ENCODE data around the gene C8G. TPM values are rescaled to one million over a fixed set of nuclear protein-coding genes. Genes with fewer than 3 reads are reported as not detected.

C8G gene
- polyA plus RNA-seq, 3 donors: 0.83 to 1.3 (median 1.2) TPM

DNA sequence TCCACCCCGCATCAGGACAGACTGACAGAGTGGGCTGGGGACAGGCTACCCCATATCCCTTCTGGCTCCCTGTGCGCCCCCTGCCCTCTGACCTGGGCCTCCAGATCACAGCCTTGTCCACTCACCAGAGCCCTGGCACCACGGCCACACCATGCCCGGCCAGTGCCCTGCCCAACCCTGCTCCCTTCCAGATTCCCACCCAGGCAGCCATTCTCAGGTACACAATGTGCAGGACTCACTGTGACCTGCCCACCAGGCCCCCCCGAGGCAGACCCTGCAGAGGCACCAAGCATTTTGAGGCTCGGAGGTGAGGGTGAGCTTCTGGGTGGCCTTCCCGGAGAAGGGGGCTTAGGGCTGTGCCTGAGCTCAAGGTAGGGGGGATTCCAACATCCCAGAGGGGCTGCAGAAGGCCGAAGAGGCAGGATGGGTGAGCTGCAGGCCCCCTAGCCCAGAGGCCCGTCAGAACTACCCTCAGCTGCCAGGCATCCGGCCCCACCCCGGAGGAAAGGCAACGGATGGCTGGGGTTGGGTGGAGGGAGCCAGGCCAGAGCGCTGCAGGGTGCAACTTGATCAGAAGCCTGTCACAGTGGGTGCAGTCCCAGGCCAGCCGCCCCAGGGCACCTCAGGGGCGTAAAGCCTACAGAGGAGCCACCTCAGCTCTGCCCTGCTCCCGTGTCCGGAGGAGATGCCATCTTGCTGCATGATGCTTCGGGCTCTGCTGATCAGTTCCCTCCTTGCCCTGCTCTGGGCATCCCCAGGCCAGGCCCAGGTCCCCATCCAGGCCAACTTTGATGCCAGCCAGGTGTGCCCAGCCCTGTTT, 37.4 kb downstream of the C8G start, which contains the start of gene LCNL1:
Gene LCNL1, plus strand, starts transcription at position 762 of the 820 bp plus-strand sequence. CDS start 594 bp downstream, outside the sequence.
- DNase-seq: no peak

DNA sequence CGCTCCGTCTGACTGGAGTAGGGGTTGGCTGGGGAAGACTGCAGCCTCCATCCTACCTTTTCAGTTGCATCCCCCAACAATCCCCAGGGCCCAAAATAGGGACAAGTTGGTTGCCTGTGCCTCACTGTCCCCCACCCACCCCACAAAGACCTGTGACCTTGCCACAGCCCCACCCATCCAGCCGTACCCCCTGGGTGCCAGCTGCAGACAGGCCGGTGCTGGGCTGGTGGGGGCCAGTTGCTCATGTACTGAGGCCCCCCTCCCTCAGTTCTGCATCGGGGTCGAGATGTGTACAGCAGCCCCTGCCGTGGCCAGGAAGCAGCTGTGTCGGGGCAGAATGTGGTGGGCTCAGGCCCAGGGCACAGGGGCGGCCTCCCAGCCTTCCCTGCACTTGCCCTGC, 38.1 kb downstream of the C8G start:
- no peak for DNase-seq

DNA sequence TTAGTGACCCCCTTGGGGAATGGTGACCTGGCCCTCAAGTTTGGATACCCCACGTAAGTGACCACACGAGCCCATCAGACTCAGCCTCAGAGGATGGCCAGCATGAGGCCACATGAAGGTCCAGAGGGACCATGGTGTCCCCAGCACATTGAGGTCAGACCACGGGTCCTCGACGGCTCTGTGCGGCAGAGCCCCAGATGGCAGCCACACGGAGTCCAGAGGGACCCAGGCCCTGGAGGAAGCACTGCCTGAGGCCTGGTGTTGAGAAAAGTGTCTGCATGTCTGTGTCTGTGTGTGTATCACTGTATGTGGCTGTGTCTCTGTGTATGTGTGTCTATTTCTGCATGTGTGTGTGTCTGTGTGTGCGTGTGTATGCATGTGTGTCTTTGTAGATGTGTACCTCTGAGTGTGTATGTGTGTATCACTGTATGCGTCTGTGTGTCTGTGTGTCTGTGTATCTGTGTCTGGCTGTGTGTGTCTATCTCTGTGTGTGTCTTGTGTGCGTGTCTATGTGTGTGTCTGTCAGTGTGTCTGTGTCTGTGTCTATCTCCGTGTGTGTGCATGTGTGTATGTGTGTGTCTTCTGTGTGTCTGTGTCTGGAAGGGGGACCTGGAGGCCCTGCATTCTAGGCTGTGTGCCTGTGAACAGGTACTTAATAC, 38.7 kb downstream of the C8G start:
- DNase-seq: no peak

DNA sequence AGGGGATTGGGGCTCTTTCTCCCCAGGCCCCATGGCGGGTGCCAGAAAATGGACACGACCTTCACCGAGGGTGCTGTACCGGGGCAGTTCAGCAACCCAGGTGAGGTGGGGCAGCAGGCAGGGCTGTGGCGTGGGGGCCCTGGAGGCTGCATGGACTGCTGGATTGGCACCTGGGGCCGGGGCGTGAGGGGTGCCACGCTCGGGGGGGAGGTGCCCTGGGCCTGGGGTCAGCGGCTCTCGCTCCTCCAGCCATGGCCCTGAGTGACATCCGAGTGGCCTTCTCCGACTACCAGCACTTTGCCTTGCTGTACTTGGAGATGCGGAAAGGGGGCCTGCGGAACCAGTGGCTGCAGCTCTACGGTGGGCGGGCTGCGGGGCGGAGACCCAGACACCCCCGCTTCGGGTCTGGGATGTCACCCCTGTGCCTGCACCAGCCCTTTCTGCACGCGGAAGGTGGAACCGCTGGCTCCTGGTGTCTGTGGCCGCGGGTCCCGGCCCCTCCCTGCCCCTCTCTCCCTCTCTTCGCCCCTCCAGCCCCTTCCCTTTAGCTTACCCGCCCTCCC, 39.5 kb downstream of the C8G start:
- DNase-seq: no peak

DNA sequence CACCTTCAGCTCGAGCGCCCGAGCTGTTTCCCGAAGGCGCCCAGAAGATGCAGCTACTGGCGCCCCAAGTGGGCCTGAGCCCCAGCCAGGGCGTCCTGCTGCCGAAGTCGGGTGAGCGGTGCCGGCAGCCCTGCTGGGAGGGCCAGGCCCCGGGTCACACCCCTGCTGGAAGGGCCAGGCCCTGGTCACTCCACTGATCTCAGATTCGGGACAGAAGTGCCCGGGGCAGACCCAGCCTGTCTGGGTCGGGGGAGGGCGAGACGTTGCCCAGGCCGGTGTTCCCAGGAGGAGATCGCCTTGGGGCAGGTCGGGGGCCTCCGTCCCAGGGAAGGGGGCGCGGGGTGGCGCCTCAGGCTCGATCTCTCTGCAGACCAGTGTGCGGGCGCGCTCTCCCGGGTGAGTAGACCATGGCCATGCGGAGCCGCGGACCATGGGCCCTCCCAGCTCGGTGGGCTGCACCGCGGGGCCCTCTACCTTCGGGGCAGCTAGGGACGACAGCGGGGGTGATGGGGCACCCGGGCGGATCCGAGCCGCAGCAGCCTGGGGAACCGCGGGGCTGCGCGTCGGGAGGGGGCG, 40.1 kb downstream of the C8G start:
- DNase-seq: no peak

DNA sequence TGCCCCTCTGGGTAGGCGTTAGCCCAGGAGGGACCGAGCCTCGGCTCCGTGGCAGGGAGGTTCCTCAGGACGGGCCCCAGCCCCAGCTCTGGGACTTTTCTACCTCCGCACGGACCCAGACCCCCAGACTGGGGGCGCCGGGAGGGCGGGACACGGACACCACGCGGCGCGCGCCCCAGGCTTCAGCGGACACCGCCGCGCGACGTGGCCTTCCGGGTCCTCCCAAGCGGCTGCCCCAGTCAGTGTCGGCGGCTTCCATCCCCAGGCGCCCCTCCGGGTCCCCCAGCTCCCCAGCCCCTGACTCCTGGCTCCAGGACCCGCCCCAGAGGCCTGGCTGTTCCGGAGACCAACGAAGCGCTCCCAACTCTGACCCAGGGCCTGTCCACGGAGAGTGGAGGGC, 40.8 kb downstream of the C8G start:
- no peak for DNase-seq

DNA sequence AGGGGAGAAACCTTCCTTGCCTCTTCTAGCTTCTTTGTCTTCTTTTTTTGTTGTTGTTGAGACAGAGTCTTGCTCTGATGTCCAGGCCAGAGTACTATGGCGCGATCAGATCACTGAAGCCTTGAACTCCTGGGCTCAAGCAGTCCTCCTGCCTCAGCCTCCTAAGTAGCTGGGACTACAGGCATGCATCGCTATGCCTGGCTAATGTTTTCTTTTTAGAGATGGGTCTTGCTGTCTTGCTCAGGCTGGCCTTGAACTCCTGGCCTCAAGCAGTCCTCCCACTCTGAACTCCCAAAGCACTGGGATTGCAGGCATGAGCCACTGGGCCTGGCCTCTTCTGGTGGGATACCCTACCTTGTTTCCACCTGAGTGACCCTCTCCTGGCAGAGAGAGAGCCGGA, 43.8 kb downstream of the C8G start:
- no peak for DNase-seq

DNA sequence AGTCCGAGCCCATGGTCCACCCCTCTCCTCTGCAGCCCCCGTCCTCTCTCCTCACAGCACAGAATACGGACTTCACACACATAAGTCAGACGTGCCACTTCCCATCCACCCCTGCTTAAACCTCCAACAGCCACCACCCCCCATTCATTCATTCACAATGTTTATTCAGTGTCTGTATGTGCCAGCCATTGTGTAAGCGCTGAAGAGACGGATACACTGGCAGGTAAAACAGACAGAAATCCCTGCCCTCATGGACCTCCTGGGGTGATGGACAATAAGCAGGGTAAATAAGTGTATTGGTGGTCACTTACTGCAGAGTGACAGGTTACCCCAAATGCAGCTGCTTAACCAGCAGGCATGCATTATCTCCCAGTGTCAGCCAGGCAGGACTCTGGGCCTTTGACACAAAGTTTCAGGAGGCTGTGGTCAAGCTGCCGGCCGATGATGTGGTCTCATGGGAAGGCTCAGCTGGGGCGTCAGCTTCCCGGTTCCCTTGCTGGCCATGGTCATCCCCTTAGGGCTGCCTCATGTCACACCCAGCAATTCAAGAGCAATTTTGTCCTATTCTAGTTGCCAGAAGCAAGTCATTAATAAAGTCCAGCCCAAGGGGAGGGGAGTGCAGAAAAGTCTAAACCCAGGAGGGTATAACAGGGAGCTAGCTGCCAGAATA, 45.3 kb downstream of the C8G start:
- no peak for DNase-seq

DNA sequence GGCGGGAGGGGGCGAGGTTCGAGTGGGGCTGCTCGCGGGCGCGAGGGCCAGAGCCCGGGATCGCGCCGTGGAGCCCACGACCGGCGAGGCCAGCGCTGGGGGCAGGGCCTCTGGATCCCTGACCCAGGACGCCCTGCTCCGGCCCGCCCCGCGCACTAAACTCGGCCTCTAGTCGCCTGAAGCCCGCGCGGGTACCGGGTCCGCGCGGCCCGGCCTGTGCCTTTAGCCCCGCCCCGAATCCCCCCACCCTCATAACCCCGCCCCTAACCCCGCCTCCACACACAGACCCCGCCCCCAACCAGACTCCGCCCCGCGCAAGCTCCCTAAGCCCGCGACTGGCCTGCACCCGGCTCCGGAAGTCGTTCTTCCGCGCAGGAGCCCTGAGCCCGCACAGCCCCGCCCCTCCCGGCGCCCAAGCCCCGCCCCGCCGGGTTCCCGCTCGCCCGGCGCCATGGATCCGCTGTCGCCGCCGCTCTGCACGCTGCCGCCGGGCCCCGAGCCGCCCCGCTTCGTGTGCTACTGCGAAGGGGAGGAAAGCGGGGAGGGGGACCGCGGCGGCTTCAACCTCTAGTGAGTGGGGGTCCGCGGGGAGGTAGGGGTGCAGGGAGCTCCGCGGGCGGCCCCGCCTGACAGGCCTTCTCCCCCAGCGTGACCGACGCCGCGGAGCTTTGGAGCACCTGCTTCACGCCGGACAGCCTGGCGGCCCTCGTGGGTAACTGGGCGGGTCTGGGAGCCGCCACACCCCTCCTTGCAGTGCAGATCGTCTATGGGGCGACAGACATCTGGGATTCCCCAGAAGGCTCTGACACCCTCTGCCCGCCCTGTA, 47.2 kb downstream of the C8G start, which contains the start of gene PAXX:
Gene PAXX, plus strand, starts transcription at position 430 of the 826 bp plus-strand sequence. Its CDS starts 22 bp downstream, at position 452.
- peak; percentile 85 for DNase-seq

DNA sequence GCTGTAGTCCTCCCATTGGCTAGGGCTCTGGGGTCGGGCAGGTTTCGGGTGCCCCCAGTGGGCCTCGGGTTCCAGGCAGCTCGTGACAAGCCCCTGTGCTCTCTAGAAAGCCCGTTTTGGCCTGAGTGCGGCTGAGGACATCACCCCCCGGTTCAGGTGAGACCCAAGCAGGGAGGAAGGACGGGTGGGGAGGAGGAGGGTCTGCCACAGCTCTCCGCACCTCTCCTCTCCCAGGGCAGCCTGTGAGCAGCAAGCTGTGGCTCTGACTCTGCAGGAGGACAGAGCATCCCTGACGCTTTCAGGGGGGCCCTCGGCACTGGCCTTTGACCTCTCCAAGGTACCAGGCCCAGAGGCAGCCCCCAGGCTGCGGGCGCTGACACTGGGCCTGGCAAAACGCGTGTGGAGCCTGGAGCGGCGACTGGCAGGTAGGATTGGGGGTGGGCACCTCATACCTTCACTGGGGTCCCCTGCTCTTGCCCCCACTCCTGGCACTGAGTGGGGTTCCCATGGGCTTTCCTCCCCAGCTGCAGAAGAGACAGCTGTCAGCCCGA, 47.9 kb downstream of the C8G start:
- no peak for DNase-seq

DNA sequence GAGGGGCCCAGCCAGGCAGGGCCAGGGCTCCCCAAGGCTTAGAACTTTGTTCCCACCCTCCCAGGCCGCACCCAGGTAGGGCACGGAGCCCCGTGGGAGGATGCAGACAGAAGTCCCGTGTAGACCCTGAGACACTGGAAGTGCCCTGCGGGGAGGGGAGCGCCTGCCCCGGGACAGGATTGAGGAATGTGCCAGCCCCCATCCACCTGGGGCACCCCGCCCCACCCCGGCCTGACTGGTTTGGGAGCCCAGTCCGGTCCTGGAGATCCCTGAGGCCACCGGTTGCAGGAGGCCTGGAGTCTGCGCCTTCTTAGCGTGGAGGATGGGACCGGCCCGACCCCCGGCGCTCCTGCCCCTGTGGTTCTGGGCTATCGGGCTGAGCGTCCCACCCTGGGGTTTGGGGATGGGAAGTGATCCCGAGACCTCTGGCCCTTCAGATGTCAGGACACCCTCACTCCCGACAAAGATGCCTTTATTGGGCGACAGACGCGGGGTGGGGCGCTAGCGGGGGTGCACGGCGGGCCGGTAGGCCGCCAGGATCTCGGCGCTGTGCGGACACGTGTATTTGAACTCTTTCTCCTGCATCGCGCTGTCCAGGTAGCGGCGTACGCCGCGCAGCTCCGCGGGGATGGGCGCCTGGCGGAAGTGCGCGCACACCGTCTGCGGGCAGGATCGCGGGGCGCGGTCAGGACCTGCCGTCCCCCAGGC, 49.3 kb downstream of the C8G start:
- DNase-seq: no peak

DNA sequence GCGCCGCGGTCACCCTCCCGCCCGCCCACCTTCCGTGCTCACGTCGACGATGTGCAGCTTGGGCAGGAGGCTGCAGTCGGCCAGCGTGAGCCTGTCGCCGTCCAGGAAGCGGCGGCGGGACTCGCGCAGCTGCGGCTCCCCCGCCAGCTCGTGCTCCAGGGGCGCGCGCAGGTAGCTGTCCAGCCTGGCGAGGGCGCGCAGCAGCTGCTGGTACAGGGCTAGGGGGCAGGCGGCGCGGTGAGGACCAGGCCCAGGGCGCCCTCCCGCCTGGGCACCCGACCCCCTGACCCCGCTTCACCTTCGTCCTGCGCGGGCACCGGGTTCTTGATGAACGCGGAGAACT, 49.8 kb downstream of the C8G start:
- DNase-seq: no peak

DNA sequence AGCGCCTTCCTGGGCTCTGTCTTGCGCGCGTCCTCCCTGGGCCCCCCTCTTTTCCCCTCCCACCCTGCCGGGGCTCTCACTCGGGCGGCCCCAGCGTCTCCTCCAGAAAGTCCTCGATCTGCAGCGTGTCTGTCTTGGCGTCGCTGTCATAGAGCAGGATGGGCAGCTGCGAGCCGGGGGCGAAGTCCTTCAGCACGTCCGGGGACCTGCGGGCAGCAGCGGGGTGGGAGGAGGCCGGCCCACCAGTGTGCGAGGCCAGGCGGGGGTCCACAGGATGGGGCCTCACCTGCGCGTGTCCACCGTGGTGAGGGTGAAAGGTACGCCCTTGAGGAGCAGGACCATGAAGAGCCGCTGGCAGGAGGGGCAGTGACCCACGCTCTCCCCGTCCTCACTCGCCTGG, 50.3 kb downstream of the C8G start:
- DNase-seq: no peak

DNA sequence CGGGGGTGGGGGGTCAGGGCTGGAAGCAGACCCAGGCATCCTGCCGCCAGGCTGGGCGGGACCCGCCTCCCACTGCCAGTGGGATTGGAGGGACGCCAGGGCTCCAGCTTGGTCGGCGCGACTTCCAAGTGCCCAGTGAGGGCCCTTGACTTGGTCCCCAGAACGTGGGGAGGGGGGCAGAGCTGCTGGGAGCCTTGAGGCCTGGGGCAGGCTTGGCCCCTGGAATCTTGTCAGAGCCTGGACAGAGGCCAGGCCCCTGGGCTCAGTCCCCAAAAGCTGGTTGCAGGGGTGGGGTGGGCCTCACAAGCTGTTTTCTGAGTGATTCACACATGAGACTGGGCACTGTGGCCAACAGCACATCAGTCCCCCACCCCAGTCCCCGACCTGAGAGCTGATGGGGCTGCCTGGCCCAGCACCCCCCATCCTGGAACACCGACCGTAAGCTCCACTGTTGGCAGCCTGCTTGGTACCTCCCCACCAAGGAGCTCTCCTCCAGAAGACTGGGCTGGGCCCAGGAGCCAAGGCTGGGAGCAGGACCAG, 50.8 kb downstream of the C8G start:
- DNase-seq: no peak

Other genes with a start within 250 kb of the C8G start
- gene DIPK1B, start 232.7 kb upstream of the C8G start, polyA plus RNA-seq (ENCODE audit: insufficient read length in 3 of 3): 10 to 100 TPM; 34.3 to 48.4 (median 48.0) TPM
- gene LCN10, start 202.3 kb upstream of the C8G start, polyA plus RNA-seq (ENCODE audit: insufficient read length in 3 of 3): 1 to 10 TPM; 1.3 to 2.8 (median 2.4) TPM
- not detected for gene LCN6, start 196.7 kb upstream of the C8G start, polyA plus RNA-seq (ENCODE audit: insufficient read length in 3 of 3)
- gene LCN8, start 187.0 kb upstream of the C8G start, polyA plus RNA-seq (ENCODE audit: insufficient read length in 3 of 3): under 1 TPM in 2 of 3 donors, not detected in 1; 0.06 to 0.25 TPM
- gene LCN15, start 180.7 kb upstream of the C8G start, polyA plus RNA-seq (ENCODE audit: insufficient read length in 3 of 3): under 1 TPM; 0.06 to 0.21 (median 0.15) TPM
- gene TMEM141, start 153.9 kb upstream of the C8G start, polyA plus RNA-seq (ENCODE audit: insufficient read length in 3 of 3): 10 to 100 TPM; 77.3 to 83.8 (median 78.0) TPM
- gene CCDC183, start 148.9 kb upstream of the C8G start, polyA plus RNA-seq (ENCODE audit: insufficient read length in 3 of 3): 1 to 10 TPM; 5.7 to 7.6 (median 7.2) TPM
- gene RABL6, start 137.3 kb upstream of the C8G start, polyA plus RNA-seq (ENCODE audit: insufficient read length in 3 of 3): 10 to 100 TPM; 66.7 to 81.4 (median 78.7) TPM
- 1 to 10 TPM; 1.5 to 1.7 (median 1.6) TPM for gene AJM1, start 102.8 kb upstream of the C8G start, polyA plus RNA-seq (ENCODE audit: insufficient read length in 3 of 3)
- gene PHPT1, start 95.8 kb upstream of the C8G start, polyA plus RNA-seq (ENCODE audit: insufficient read length in 3 of 3): 100 to 1,000 TPM in 2 of 3 donors, 10 to 100 TPM in 1; 82.5 to 120 (median 115) TPM
- gene MAMDC4, start 92.9 kb upstream of the C8G start, polyA plus RNA-seq (ENCODE audit: insufficient read length in 3 of 3): 10 to 100 TPM in 1 of 3 donors, 1 to 10 TPM in 2; 9.5 to 11.6 (median 10.0) TPM
- gene EDF1, start 78.9 kb upstream of the C8G start, polyA plus RNA-seq (ENCODE audit: insufficient read length in 3 of 3): 100 to 1,000 TPM; 342 to 449 (median 388) TPM
- 10 to 100 TPM; 15.3 to 17.4 (median 16.4) TPM for gene TRAF2, start 58.7 kb upstream of the C8G start, polyA plus RNA-seq (ENCODE audit: insufficient read length in 3 of 3)
- 10 to 100 TPM; 48.7 to 65.9 (median 64.8) TPM for gene FBXW5, start 505 bp upstream of the C8G start, polyA plus RNA-seq (ENCODE audit: insufficient read length in 3 of 3)
- gene LCN12, start 7.0 kb downstream of the C8G start, polyA plus RNA-seq (ENCODE audit: insufficient read length in 3 of 3): 10 to 100 TPM; 23.7 to 39.5 (median 37.3) TPM
- gene PTGDS, start 32.3 kb downstream of the C8G start, polyA plus RNA-seq (ENCODE audit: insufficient read length in 3 of 3): 10 to 100 TPM; 52.6 to 87.9 (median 87.8) TPM
- gene LCNL1, start 37.8 kb downstream of the C8G start, polyA plus RNA-seq (ENCODE audit: insufficient read length in 3 of 3): under 1 TPM; 0.18 to 0.38 (median 0.36) TPM
- 10 to 100 TPM; 33.4 to 40.8 (median 40.4) TPM for gene PAXX, start 47.2 kb downstream of the C8G start, polyA plus RNA-seq (ENCODE audit: insufficient read length in 3 of 3)
- gene CLIC3, start 51.3 kb downstream of the C8G start, polyA plus RNA-seq (ENCODE audit: insufficient read length in 3 of 3): under 1 TPM; 0.29 to 0.57 (median 0.47) TPM
- gene ABCA2, start 83.0 kb downstream of the C8G start, polyA plus RNA-seq (ENCODE audit: insufficient read length in 3 of 3): 10 to 100 TPM; 56.6 to 68.7 (median 63.6) TPM
- under 1 TPM in 1 of 3 donors, not detected in 2; 0.18 TPM for gene FUT7, start 86.8 kb downstream of the C8G start, polyA plus RNA-seq (ENCODE audit: insufficient read length in 3 of 3)
- 10 to 100 TPM; 28.3 to 38.5 (median 32.0) TPM for gene NPDC1, start 100.9 kb downstream of the C8G start, polyA plus RNA-seq (ENCODE audit: insufficient read length in 3 of 3)
- gene ENTPD2, start 108.8 kb downstream of the C8G start, polyA plus RNA-seq (ENCODE audit: insufficient read length in 3 of 3): 1 to 10 TPM; 5.5 to 7.4 (median 7.3) TPM
- gene SAPCD2, start 125.3 kb downstream of the C8G start, polyA plus RNA-seq (ENCODE audit: insufficient read length in 3 of 3): 10 to 100 TPM in 1 of 3 donors, 1 to 10 TPM in 2; 8.0 to 10.4 (median 10.0) TPM
- 1 to 10 TPM; 5.4 to 8.6 (median 6.3) TPM for gene UAP1L1, start 132.3 kb downstream of the C8G start, polyA plus RNA-seq (ENCODE audit: insufficient read length in 3 of 3)
- 10 to 100 TPM; 56.7 to 71.5 (median 64.7) TPM for gene MAN1B1, start 141.7 kb downstream of the C8G start, polyA plus RNA-seq (ENCODE audit: insufficient read length in 3 of 3)
- gene DPP7, start 169.5 kb downstream of the C8G start, polyA plus RNA-seq (ENCODE audit: insufficient read length in 3 of 3): 10 to 100 TPM; 24.0 to 29.6 (median 27.7) TPM
- under 1 TPM in 1 of 3 donors, not detected in 2; 0.36 TPM for gene GRIN1, start 193.9 kb downstream of the C8G start, polyA plus RNA-seq (ENCODE audit: insufficient read length in 3 of 3)
- under 1 TPM in 1 of 3 donors, not detected in 2; 0.34 TPM for gene LRRC26, start 224.8 kb downstream of the C8G start, polyA plus RNA-seq (ENCODE audit: insufficient read length in 3 of 3)
- not detected for gene TMEM210, start 226.8 kb downstream of the C8G start, polyA plus RNA-seq (ENCODE audit: insufficient read length in 3 of 3)
- gene ANAPC2, start 243.3 kb downstream of the C8G start, polyA plus RNA-seq (ENCODE audit: insufficient read length in 3 of 3): 10 to 100 TPM; 46.2 to 55.9 (median 51.3) TPM
- 10 to 100 TPM; 55.4 to 69.1 (median 65.3) TPM for gene SSNA1, start 243.4 kb downstream of the C8G start, polyA plus RNA-seq (ENCODE audit: insufficient read length in 3 of 3)